Uterus (tissue), 2 donors: Measurements from ENCODE around the gene HOXB8.

Source experiments
- POLR2A ChIP-seq, 2 donors: fragments of 450-650 bp; IDR thresholded peaks; one replicate each; pipeline ENCODE4 v1.6.1; 2016; ENCODE audit warnings: antibody characterized with exemption in 2 of 2, mild to moderate bottlenecking in 1 of 2, moderate library complexity in 1 of 2
- TF ChIP-seq, protein P1 (sequence below), 4 experiments: fragments of 200-600 bp in 2 of 4; fragments of 450-650 bp in 2 of 4; sonication (generic) in 2 of 4; IDR thresholded peaks; one replicate each; pipeline ENCODE4 v1.5.1; 2016 to 2019; ENCODE audit warnings: antibody characterized with exemption in 4 of 4, mild to moderate bottlenecking in 2 of 4, moderate library complexity in 1 of 4

DNA sequence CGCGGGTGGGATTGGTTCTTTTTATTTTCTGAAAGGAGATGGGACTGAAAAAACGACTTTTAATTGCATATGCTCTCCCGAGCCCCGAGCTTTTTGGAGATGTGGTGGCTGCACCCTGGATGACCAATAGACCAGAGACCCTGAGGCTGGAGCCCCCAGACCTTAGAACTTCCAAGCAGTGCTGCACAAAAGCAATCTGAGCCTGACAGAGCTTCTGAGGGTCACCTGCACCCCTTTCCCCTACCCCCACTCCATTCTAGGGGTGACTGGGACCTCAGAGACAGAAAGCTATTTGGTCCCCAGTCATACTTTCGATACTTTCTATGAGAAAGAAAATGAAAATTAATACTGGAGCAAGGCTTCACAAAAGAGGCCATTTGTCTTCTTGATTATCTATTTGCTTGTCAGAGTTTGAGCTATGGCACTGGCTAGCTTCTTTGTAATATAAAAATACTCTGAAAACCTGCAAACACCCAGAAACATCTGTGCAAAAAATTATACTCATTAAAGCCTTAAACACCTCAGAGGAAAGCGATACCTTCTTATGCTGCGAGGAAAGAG, 40.5 kb downstream of the HOXB8 start:
- TF ChIP-seq, protein P1, sequence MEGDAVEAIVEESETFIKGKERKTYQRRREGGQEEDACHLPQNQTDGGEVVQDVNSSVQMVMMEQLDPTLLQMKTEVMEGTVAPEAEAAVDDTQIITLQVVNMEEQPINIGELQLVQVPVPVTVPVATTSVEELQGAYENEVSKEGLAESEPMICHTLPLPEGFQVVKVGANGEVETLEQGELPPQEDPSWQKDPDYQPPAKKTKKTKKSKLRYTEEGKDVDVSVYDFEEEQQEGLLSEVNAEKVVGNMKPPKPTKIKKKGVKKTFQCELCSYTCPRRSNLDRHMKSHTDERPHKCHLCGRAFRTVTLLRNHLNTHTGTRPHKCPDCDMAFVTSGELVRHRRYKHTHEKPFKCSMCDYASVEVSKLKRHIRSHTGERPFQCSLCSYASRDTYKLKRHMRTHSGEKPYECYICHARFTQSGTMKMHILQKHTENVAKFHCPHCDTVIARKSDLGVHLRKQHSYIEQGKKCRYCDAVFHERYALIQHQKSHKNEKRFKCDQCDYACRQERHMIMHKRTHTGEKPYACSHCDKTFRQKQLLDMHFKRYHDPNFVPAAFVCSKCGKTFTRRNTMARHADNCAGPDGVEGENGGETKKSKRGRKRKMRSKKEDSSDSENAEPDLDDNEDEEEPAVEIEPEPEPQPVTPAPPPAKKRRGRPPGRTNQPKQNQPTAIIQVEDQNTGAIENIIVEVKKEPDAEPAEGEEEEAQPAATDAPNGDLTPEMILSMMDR (IDR thresholded peaks at IDR 0.05), result no peak
- TF ChIP-seq POLR2A (IDR thresholded peaks at IDR 0.05), result no peak
